UCSD-AML1 (cell line): ENCODE results near the gene KIF26A.
"Not testable (repeated sequence)": the region's sequence is repeated elsewhere in the genome, so short reads cannot be mapped to it uniquely, and the experiment has no call there.

ENCODE experiments used
- DNase-seq: peaks from one replicate; lab custom pipeline; 2025; ENCODE audit not compliant: unreplicated experiment; lab: John Stamatoyannopoulos, UW

Gene KIF26A

DNA sequence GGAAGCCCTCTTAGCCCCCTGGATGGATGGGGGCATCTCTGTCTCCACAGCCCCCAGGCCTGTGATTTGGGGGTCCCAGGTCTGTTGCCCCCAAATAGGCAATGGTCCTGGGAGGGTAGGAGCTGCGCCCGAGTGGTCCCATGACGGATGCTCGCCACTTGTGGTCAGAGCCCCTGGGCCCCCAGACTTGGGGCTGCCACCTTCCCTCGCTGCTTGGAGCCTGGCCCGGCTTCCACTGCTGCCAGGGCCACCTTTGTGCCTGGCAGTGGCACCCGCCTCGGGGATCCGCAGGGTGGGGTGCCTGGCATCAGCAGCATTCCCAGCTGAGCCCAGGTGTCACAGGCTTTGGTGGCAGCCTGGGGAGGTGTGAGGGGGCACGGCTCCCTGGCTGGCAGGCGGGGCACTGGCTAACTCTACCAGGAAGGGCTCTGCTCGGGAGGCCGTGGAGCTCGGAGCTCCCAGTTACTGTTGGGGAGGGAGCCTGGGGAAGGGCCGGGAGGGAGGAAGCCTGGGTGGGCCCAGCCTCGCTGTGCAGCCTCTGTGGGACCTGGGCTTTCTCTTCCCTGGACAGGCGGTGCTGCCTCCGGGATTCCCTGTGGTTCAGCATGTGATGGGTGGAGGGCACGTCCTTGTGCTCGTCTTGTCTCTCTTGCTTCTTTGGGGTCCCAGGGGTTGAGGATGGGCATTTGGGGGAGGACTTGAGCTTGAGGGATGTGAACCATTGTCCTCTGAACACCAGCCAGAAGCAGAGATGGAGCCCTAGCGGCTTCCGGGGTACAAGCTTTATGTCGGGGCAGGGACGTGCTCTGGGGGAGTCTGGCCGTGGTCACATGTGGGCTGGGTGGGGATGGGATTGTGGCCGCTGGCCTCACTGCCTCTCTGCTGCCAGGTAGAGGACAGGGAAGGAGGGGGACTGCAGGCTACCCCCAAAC, 5.4 kb downstream of the KIF26A start:
- no peak for DNase-seq

DNA sequence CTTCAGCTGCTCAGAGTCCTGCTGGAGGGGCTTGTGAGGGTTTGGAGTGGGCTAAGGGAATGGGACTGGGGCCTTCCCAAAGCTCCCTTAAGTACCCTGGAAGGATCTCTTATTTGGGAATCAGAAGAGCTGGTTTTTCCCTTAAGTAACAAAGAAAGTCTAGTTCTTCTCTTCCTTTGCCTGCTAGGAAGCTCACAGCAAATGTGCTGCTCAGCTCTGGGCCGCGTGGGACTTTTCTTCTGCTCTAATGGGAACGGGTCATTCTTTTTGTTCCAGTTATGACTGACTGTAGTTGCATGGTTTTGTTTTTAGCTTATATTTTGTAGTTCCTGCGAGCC, 6.0 kb downstream of the KIF26A start:
- DNase-seq, result no peak

DNA sequence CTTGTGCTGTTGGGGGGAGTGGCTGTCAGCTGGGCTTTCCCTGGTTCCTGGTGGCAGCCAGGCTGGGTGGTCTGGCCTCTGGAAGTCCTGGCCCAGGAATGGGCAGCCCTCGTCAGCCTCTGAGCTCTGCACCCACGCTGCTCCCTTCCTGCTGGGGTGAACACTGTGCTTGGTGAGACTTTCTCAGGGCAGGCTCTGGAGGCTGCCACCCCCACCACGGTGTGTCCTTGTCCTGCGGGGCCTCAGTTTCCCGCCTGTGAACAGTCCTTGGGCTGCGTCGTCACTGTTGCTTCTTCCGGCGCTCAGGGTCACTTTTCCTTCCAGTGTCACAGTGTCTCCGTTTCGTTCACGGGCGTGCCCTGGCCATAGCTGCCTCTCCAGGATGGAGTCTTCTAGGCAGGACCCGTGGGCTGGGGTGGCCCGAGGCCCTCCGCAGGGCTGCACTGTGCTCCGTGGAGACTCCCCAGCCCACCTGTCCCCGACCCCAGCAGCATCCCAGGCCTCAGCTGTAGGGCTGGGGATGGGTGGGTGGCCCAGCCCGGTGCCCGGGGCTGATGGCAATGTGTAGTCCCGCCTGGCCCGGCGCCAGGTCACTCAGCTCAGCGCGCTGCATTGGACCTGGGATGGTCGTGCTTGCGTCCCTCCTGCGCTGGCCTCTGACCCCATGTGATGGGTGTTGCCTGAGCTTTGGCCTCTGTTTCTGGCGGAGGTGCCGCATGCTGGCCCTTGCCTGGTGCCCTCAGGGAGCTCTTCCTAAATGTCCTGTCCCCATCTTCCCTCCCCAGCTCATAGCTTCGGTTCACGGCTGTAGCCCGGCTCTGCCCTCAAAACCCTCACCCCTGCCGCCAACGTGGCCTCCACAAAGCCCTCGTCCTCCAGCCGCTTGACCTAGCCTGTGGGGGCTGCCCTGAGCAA, 6.8 kb downstream of the KIF26A start:
- no peak for DNase-seq

DNA sequence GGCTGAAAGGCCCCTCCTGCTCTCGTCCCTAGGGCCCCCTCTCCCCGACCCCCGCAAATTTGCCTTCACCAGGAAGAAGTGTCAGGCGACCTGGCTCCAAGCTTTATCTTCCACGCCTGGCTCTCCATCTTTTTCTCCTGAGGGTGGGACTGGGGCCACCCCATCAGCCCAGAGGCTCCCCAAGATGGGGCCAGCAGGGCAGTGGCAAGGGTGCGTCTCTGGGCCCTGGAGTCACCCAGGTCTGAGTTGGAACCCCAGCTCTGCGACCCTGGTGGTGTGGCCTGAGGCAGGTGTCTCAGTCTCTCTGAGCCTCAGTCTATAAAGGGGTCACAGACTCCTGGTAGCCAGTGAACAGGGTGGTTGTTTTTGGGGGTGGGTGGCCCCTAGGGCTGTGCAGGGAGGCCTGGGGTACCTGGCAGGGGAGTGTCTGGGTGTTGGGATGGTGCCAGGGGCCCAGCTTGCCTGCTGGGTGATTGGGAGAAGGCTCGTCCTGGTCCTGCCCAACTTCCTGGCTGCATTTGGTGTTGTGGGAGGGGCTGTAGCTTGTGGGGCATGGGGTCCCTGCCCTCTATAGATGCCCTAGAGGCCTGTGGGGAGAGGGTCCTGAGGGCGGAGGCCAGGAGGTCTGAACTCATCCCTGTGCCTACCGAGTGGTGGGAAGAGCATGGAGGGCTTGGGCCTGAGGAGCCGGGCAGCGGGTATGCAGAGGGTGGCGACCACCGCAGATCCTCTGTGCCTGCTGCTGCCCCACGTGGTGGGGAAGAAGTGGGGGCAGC, 7.6 kb downstream of the KIF26A start:
- DNase-seq, result no peak

DNA sequence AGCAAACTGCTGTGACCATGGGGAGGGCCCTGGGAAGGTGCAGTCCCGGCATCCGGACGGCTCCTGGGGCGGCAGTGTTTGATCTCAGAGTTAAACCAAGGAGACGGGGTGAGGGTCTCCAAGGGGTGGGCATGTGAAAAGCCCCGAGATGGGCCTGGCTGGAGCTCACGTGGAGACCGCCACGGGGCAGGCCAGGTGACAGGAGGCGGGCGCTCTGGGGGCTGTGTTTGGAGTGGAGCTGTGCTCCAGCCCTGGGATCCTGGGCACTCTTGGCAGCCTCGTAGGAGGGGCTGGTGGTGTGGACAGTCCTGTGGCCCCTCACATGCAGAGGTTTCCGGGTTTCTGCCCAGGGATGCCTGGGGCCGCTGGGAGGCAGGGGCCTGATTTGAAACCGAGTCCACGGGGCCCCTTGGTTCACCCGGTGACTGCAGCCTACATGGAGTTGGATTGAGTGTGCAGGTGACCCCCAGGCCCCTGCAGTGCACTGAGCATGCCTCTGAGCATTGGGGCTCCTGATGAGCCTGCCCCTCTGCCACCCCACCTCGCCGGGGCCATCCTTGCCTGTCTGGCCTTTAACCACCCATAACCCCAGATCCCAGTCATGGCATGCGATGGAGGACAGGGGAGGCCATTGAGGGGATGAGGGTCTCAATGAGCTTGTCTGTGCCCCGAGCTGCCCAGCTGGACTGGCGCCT, 8.4 kb downstream of the KIF26A start:
- no peak for DNase-seq

DNA sequence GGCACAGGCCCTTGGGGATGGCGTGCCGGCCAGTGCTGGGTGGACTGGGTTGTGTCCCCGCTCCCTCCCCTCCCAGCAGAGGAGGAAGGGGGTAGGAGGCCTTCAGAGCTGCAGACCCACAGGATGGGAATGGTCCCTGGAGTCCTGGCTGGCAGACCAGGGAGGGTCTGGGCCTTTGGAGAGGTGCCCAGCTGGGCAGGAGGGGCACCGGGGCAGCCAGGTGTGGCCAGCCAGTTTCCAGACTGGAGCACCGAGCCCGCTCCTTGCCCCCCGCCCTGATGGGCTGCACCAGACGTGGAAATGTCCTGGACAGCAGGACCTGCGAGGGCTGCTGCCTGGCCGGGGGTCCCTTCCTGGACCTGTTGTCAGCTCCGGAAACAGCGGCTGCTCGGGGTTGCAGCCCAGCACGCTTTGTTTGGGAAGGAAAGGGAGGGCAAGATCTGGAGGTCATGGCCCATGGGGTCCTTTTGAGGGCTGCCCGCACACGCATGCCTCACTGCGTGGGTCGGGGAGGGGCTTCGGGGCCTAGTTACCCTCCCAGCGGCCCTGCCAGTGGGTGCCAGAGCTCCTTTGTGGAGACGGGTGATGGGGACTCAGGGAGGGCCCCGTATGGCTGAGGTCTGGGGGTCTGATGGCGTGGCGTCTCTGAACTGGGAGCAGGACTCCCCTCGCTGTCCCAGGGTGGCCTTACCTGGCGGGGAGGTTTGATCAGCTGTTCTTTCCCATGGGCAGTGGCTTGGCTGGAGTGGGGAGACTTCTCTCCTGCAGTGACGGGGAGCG, 9.1 kb downstream of the KIF26A start:
- DNase-seq, result no peak

DNA sequence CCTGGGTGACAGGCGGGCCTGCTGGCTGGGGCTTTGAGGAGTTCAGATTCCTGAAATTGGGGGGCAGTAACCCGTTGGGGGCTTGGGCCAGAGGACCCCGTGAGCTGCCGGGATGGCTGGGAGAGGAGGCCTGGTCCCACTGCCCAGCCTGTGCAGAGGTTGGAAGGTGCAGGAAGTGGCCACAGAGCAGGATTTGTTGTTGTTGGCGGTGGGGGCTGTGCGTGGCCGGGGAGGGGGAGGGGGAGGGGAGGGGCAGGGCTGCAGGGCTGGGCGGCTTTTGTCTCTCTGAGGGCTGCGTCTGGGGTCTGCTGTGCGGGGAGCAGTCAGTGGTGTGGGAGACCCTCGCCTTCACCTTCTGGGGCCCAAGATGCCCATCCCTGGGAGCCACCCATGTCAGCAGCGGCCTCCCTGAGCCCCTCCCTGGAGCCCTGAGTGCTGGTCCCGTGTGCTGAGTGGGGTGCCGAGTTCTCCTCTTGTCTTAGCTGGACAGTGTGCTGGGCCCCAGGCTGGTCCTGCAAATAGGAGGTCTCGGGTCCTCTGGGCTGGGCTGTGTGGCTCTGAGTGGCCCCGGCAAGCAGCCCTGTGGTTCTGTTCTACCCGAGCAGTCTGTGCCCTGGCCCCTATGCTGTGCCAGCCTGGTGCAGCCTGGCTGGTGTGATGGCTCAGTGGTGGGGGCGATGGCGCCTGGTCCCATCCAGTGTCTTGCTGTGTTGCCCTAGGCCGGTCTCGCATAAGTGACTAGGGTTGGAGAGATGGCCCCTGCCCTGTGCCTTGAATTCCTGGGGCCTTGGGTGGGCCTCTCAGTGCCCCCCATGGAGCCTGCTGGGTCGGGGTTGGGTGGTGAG, 10.3 kb downstream of the KIF26A start:
- no peak for DNase-seq

DNA sequence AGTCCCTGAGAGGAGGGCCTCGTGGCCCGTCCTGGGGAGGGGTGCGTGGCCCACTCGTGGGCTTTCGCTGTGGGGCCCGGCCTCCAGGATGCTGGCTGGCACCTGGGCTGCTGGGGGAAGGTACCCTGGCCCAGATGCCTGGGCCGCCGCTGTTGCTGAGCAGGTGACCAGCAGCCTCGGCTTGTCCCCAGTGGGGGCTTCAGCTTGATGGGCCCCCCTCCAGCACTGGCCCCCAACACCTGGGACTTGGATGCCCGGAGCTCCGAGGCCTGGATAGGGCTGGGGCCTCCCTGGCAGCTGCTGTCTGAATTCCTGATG, 10.8 kb downstream of the KIF26A start:
- DNase-seq, result no peak

DNA sequence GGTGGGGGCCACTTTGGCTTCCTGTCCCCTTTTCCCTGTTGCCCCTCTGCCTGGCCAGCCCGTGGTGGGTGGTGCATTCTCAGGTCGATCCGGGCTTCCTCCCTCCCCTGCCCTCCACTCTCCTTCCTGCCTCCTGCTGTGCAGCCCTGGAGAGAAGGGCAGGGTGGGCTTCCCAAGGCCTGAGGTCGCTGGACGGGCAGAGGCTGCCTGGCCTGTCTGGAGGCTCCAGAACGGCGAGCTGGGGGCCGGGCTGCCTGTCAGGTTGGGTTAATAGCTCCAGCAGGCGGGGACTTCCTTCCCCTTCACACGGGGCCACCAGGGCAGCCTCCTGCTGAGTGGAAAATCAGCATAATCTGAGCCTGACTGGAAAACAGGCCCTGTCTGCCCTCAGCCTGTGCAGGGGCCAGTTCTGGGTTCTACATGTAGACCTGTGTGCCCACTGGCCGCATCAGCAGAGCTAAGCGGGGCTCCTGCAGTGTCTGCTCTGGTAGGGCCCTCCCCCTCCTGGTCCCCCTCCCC, 11.3 kb downstream of the KIF26A start:
- DNase-seq, result peak; percentile 71

DNA sequence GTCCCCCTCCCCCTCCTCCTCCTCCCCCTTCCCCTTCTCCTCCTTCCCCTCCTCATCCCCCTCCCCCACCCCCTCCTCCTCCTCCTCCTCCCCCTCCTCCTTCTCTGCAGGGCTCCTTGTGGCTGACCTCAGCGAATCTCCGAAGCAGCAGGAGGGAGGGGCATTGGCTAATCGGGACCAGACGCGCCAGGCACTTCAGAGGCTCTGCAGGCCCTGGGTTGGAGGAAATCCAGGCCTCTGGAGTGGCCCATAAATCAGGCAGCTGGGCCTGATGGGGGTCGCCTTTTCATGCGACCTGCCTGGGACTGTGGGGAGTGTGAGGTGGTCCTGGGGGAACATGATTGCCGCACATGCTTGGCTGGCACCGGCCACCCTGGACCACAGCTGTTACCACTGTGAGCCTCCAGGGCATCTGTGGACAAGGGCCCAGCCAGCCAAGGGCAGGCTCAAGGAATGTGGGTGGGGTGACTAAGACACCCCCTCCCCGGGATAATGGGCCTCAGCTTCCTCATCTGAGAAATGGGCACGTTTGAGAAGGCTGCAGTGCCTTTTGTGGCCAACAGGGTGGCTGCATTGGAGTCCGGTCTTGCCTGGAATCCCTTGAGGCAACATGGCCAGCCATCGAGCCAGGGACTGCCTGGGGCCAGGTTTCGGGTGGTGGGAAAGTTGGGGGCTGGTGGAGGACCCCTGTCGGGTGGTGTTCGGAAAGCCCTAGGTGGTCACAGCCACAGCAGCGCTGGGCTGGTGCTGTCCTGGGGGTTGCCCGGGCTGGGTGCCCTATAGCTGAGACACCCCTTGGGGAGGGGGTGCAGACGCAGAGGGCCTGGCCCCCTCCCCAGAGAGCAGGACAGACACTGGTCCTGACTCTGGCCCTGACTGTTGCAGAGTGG, 12.0 kb downstream of the KIF26A start:
- peak; percentile 50 for DNase-seq

DNA sequence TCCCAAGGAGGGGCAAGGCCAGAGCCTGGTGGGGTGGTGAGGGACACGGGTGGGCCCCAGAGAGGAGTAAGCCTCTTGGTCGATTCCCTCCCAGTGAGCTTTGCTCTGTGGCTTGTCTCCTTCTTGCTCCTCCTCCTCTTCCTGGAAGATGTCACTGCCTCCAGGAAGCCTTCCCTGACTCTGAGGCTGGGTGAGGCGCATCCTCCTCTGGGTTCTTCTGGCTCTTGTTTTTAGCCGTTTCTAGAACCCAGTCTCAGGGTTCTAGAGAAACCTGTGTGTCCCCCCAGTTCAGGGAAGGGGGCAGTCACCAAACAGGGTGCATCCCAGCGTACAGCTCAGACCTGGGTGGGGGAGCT, 12.6 kb downstream of the KIF26A start:
- DNase-seq, result no peak

DNA sequence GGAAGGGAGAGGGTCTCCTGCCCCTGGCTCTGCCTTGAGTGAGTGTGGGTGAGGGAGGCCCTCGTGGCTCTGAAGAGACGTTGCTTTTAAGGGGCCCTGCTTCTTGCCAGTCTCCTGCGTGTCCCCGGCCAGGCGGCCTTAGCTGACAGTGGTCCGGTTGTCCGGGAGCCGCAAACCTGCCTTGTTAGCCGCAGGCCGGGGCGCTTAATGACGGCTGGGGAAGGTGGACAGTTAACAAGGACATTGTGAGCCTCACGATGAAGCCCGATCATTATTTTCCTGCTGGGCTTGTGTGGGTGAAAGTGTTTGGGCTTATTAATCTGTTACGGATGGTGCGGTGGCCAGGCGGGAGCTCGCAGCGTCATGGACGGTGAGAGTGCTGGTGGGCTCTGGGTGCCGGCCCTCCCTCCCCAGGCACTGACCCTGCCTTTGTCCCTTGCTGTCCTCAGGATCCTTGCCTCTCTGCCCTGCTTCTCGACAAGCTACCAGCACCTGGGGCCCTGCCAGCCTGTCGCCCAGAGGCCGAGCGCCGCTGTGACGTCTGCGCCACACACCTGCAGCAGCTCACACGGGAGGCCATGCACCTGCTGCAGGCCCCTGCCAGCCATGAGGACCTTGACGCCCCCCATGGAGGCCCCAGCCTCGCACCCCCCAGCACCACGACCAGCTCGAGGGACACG, 13.3 kb downstream of the KIF26A start:
- DNase-seq, result no peak

DNA sequence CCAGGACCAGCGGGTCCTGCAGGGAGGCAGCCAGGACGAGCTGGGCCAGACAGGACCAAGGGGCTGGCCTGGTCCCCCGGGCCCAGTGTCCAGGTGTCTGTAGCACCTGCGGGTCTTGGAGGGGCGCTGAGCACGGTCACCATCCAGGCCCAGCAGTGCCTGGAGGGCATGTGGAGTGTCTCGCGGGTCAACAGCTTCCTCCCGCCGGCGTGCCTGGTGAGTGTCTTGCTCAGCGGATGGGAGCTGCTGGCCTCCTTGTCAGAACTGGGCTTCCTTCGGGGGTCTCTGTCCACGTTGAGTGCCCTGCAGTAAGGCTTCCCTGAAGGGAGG, 13.8 kb downstream of the KIF26A start:
- no peak for DNase-seq

DNA sequence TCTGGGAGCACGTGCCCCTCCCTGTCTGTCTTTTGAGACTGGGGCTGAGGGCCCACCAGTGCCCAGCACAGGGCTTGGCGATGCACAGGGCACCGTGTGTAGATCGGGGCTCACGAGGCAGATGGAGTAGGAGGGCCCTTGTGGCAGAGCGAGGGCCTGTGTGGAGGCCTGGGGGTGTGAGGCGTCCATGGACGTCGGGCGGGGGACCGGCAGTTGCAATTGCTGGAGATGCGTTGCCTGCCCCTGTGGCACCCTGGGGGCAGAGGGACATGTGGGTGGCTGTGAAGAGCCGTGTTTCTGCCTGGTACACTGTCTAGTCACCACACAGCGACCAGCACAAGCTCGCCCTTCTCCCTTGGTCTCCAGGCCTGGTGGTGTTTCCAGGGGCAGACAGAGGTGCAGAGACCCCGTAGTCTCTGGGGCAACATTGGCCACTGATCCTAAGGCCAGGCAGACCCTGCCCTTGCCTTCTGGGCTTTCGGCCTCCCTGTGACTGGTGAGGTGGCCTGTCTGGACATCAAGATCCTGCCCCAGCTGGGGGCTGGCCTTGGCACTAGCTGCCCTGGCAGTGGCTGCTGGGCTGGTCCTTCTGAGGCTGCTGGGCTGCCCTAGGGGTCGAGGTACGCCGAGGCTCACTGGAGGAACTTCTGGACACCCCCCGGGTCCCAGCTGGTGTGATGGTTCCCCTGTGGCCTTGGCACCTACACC, 14.5 kb downstream of the KIF26A start:
- DNase-seq, result no peak

DNA sequence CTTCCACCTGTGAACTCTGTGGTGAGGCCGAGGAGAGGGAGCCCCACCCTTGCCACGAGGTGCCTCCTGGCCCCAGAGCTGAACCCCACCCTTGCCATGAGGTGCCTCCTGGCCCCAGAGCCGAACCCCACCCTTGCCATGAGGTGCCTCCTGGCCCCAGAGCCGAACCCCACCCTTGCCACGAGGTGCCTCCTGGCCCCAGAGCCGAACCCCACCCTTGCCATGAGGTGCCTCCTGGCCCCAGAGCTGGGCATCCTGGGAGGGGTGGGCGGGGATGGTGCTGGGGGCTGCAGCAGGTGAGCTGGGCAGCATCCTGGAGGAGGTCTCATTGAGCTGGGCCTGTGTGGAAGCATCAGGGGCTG, 15.0 kb downstream of the KIF26A start:
- not testable (repeated sequence) for DNase-seq

DNA sequence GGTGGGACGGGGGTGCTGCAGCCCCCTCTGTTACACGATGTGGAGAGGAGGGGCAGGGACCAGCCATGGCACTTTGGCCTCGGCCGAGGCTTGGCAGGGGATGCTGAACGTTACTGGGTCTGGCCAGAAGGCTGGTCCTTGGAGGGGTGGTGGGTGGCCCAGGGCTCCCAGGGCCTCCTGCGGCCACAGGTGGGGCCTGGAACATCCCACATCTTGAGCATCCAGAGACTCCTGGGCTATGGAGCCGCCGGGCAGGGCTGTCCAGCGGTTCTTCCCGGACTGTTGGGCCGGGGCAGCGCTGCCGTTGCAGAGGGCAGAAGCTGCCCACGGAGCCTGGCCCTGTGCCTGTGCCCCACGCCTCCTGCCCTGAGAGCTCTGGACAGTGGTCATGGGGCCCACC, 15.9 kb downstream of the KIF26A start:
- DNase-seq, result no peak

DNA sequence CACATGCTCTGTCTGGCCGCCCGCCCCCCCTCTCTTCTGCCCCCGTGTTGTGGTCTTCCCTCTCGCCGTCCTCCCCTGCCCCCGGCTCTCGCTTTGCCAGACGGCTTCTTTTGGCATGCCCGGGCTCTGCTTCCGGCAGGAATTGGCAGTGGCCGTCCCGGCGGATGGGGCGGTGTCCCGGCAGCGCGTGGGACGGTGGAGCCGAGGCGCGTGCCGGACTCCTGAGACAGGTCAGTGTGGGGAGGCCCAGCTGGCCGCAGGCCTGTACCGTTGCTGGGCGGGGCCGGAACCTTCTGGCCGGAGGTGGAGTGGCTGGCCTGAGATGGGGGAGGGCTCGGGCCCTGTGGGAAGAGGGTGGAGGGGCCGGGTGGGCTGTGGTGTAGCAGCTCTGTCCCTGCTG, 17.1 kb downstream of the KIF26A start:
- no peak for DNase-seq
